ENCODE measurements around the gene PPP4R4.
A peak's percentile ranks its signal among the peaks of the same experiment; 100 is the strongest.

Gene PPP4R4

GRCh38 chr14:94173885-94174603 lies at the start of gene PPP4R4:
Gene PPP4R4, plus strand, starts transcription at chr14:94174322. Its CDS starts 144 bp downstream, at chr14:94174466.
- DNase-seq (ENCODE audit: low read depth in 2 of 2): peak; percentile 77 to 84

GRCh38 chr14:94124582-94125377 lies 49.3 kb upstream of the PPP4R4 start:
- DNase-seq (ENCODE audit: low read depth in 2 of 2): no peak

- no peak for DNase-seq (ENCODE audit: low read depth in 2 of 2)
Measured at GRCh38 chr14:94125659-94126418, 48.3 kb upstream of the PPP4R4 start.

GRCh38 chr14:94126419-94126677 lies 47.8 kb upstream of the PPP4R4 start:
- no peak for DNase-seq (ENCODE audit: low read depth in 2 of 2)

- DNase-seq (ENCODE audit: low read depth in 2 of 2): no peak
Measured at GRCh38 chr14:94126800-94127199, 47.3 kb upstream of the PPP4R4 start.

- DNase-seq (ENCODE audit: low read depth in 2 of 2): no peak
Measured at GRCh38 chr14:94127330-94127729, 46.8 kb upstream of the PPP4R4 start.

- no peak for DNase-seq (ENCODE audit: low read depth in 2 of 2)
Measured at GRCh38 chr14:94128216-94128839, 45.8 kb upstream of the PPP4R4 start.

- peak; percentile 34 to 44 for DNase-seq (ENCODE audit: low read depth in 2 of 2)
Measured at GRCh38 chr14:94129111-94129757, 44.9 kb upstream of the PPP4R4 start, which contains the start of gene IFI27L2. Gene IFI27L2, minus strand, starts transcription at chr14:94129604. Its CDS starts 40 bp downstream, at chr14:94129564.

- no peak for DNase-seq (ENCODE audit: low read depth in 2 of 2)
Measured at GRCh38 chr14:94129758-94130414, 44.2 kb upstream of the PPP4R4 start.

- peak; percentile 23 to 40 for DNase-seq (ENCODE audit: low read depth in 2 of 2)
Measured at GRCh38 chr14:94132285-94132887, 41.7 kb upstream of the PPP4R4 start.

GRCh38 chr14:94135476-94135875 lies 38.6 kb upstream of the PPP4R4 start:
- no peak for DNase-seq (ENCODE audit: low read depth in 2 of 2)

GRCh38 chr14:94136575-94137331 lies 37.4 kb upstream of the PPP4R4 start:
- peak; percentile 61 to 72 for DNase-seq (ENCODE audit: low read depth in 2 of 2)

GRCh38 chr14:94138251-94138650 lies 35.9 kb upstream of the PPP4R4 start:
- no peak for DNase-seq (ENCODE audit: low read depth in 2 of 2)

GRCh38 chr14:94139006-94139405 lies 35.1 kb upstream of the PPP4R4 start:
- no peak for DNase-seq (ENCODE audit: low read depth in 2 of 2)

GRCh38 chr14:94139421-94139820 lies 34.7 kb upstream of the PPP4R4 start:
- no peak for DNase-seq (ENCODE audit: low read depth in 2 of 2)

- no peak for DNase-seq (ENCODE audit: low read depth in 2 of 2)
Measured at GRCh38 chr14:94142247-94142646, 31.9 kb upstream of the PPP4R4 start.

- DNase-seq (ENCODE audit: low read depth in 2 of 2): no peak
Measured at GRCh38 chr14:94142836-94143235, 31.3 kb upstream of the PPP4R4 start.

GRCh38 chr14:94143239-94143638 lies 30.9 kb upstream of the PPP4R4 start:
- DNase-seq (ENCODE audit: low read depth in 2 of 2): no peak

- DNase-seq (ENCODE audit: low read depth in 2 of 2): no peak
Measured at GRCh38 chr14:94143711-94144110, 30.4 kb upstream of the PPP4R4 start.

GRCh38 chr14:94144765-94145164 lies 29.4 kb upstream of the PPP4R4 start:
- no peak for DNase-seq (ENCODE audit: low read depth in 2 of 2)
